ENCODE results near the gene TOP1. TPM values are rescaled to one million over a fixed set of nuclear protein-coding genes. Genes with fewer than 3 reads are reported as not detected.

The TOP1 gene
- total RNA-seq, 1 experiment from 2014 or later = 129 TPM

- Mint-ChIP-seq H3K4me1 (ENCODE audit: low read depth, unreplicated experiment) (no peaks in the 10 kb centered on the region), H3K27ac (ENCODE audit: unreplicated experiment) (no peak overlapping the region), H3K9me3 (ENCODE audit: low read depth, unreplicated experiment) (no peaks in the 10 kb centered on the region), H3K36me3 (ENCODE audit: insufficient read depth, unreplicated experiment) (peaks cover 74% of the 10 kb centered on the region), H3K4me3 (ENCODE audit: low read depth, unreplicated experiment) (no peak overlapping the region), H3K27me3 (ENCODE audit: unreplicated experiment) (no peaks in the 10 kb centered on the region)
- DNase-seq = no peak
- intact Hi-C loops (cut with micrococcal nuclease; ENCODE audit: unreplicated experiment) = no loop called here
- no peak for TF ChIP-seq CTCF (IDR thresholded peaks at IDR 0.05; ENCODE audit: unreplicated experiment)
- CTCF ChIA-PET = interaction anchor here (1.1 kb wide), 1 partner anchor 109 kb away, joined by 4 read pairs; no protein-coding TSS in a partner anchor
- no TSS peak for BruUV-seq (replicated peaks)
These were observed 71.4 kb downstream of the TOP1 start for GRCh38 chr20:41100001-41100480.

DNA sequence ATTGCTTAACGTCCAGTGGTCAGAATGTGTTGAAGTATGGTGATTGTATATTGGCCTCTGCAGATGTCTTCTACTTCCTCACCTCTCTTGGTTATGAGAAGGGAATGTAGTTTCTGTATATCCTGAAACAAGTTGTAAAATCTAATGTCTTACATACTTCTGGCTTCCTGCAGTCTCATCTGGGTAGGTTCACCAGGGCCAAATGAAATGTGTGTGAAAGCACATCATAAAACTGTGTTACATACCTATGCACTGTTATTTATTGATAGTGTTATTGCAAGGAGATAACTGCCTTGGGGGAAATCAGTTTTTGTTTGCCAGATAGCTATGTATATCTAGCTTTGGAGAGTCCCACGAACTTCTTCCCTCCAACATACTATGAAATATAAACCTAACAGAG, 73.0 kb downstream of the TOP1 start:
- H3K36me3 Mint-ChIP-seq (ENCODE audit: insufficient read depth, unreplicated experiment) = peaks cover 66% of the 10 kb centered on the region

DNA sequence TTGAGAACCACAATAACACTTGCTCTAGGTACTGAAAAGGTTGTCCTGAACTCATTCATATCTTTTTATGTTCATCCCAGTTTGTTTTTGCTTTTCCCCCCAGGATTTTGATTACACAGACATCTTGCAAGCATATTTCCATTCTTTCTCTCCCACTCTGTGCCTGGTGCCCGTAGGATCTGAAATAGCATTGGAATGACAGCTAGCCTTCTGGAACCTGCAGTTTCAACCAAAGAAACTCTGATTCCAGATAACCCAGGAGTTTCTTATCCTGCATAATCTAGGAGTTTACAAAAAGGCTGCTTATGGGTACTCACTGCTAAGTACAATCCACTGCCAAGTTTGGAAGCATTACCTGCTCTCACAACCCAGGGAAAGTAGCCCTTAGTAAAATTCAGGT, 79.9 kb downstream of the TOP1 start:
- no peak for TF ChIP-seq CTCF (IDR thresholded peaks at IDR 0.05; ENCODE audit: unreplicated experiment)
- CTCF ChIA-PET = interaction anchor here (0.6 kb wide), 1 partner anchor 140 kb away, joined by 3 read pairs; no protein-coding TSS in a partner anchor
- DNase-seq = no peak
- no peaks in the 10 kb centered on the region for H3K9me3 Mint-ChIP-seq (ENCODE audit: low read depth, unreplicated experiment)
- H3K27ac Mint-ChIP-seq (ENCODE audit: unreplicated experiment) = no peak overlapping the region
- H3K4me1 Mint-ChIP-seq (ENCODE audit: low read depth, unreplicated experiment) = peaks cover 25% of the 10 kb centered on the region
- no peak overlapping the region for H3K4me3 Mint-ChIP-seq (ENCODE audit: low read depth, unreplicated experiment)
- BruUV-seq (replicated peaks) = no TSS peak
- intact Hi-C loops (cut with micrococcal nuclease; ENCODE audit: unreplicated experiment) = no loop called here
- H3K36me3 Mint-ChIP-seq (ENCODE audit: insufficient read depth, unreplicated experiment) = peaks cover 70% of the 10 kb centered on the region
- H3K27me3 Mint-ChIP-seq (ENCODE audit: unreplicated experiment) = no peaks in the 10 kb centered on the region

More for the DNA sequence above, 73.0 kb downstream of the TOP1 start:
- CTCF ChIA-PET = no interaction called here
- no TSS peak for BruUV-seq (replicated peaks)
- Mint-ChIP-seq H3K27ac (ENCODE audit: unreplicated experiment) (no peak overlapping the region), H3K4me1 (ENCODE audit: low read depth, unreplicated experiment) (no peaks in the 10 kb centered on the region), H3K27me3 (ENCODE audit: unreplicated experiment) (no peaks in the 10 kb centered on the region), H3K4me3 (ENCODE audit: low read depth, unreplicated experiment) (no peak overlapping the region), H3K9me3 (ENCODE audit: low read depth, unreplicated experiment) (no peaks in the 10 kb centered on the region)
- DNase-seq = no peak
- TF ChIP-seq CTCF (IDR thresholded peaks at IDR 0.05; ENCODE audit: unreplicated experiment) = no peak
- intact Hi-C loops (cut with micrococcal nuclease; ENCODE audit: unreplicated experiment) = no loop called here

GRCh38 chr20:41110012-41110411, 81.4 kb downstream of the TOP1 start:
- intact Hi-C loops (cut with micrococcal nuclease; ENCODE audit: unreplicated experiment) = no loop called here
- BruUV-seq (replicated peaks) = no TSS peak
- H3K36me3 Mint-ChIP-seq (ENCODE audit: insufficient read depth, unreplicated experiment) = peaks cover 70% of the 10 kb centered on the region
- no peaks in the 10 kb centered on the region for H3K27me3 Mint-ChIP-seq (ENCODE audit: unreplicated experiment)
- H3K4me1 Mint-ChIP-seq (ENCODE audit: low read depth, unreplicated experiment) = peaks cover 25% of the 10 kb centered on the region
- DNase-seq = no peak
- CTCF ChIA-PET = interaction anchor here (2.1 kb wide), 1 partner anchor 32 kb away, joined by 5 read pairs; no protein-coding TSS in a partner anchor
- no peak for TF ChIP-seq CTCF (IDR thresholded peaks at IDR 0.05; ENCODE audit: unreplicated experiment)
- H3K9me3 Mint-ChIP-seq (ENCODE audit: low read depth, unreplicated experiment) = no peaks in the 10 kb centered on the region
- no peak overlapping the region for H3K4me3 Mint-ChIP-seq (ENCODE audit: low read depth, unreplicated experiment)
- peak overlapping the region; percentile 43 for H3K27ac Mint-ChIP-seq (ENCODE audit: unreplicated experiment)

Data from Calu3 (cell line).